ENCODE results near the gene PAPPA. TPM values are rescaled to one million over a fixed set of nuclear protein-coding genes. Genes with fewer than 3 reads are reported as not detected.
A peak's percentile ranks its signal among the peaks of the same experiment; 100 is the strongest.

The PAPPA gene
- total RNA-seq, 1 donor = 56.5 TPM

DNA sequence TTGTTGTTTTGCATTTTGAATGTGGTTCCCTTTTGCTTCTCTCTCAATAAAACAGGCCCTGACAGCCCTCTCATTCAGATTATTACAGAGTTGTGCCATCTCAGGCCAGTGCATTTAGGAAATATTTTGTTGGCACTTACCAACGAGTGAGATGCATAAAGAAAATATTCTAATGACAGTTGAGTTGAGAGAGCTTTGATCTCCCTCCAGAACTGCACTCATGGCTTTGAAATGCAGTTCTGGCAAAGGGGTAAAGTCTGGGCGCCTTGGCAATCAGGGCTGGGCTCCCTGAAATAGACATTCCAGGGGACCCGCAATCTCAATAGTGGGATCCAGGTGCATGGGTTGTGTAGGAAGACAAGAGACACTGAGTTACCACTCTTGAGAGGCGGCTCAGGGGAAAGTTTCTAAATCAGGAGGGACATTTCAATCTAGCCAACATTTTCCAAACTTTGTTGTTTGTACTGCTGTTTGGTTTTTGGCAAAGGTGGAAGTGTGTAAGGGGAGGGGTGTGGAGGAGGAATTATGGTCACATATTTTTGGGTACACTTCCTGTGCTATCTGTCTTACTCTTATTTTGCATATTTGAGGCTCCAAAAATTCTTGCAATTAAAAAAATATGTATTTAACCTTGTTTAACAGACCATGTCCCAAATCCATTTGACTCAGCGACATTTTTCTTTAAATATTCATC is 48.8 kb downstream of the PAPPA start:
- DNase-seq (ENCODE audit: insufficient read length, low spot score, missing footprints) = peak; percentile 73
- no peak overlapping the region for H3K4me2 ChIP-seq (ENCODE audit: insufficient read depth, low read length)
- H3K36me3 ChIP-seq (ENCODE audit: insufficient read depth, low read length) = peaks cover 3% of the 10 kb centered on the region
- no peaks in the 10 kb centered on the region for H3K9me3 ChIP-seq (ENCODE audit: low read depth, low read length)
- H3K27ac ChIP-seq (ENCODE audit: low read depth, low read length) = no peak overlapping the region
- peaks cover 3% of the 10 kb centered on the region for H4K20me1 ChIP-seq (ENCODE audit: insufficient read depth, low read length)
- no peak overlapping the region for H2AFZ ChIP-seq (ENCODE audit: low read length)
- no peaks in the 10 kb centered on the region for H3K27me3 ChIP-seq (ENCODE audit: insufficient read depth, low read length)
- H3K4me1 ChIP-seq (ENCODE audit: insufficient read depth, low read length) = peaks cover 12% of the 10 kb centered on the region
- TF ChIP-seq CTCF (IDR thresholded peaks at IDR 0.05; ENCODE audit: extremely low read depth, low read depth, low read length) = no peak
- H3K4me3 ChIP-seq (ENCODE audit: insufficient read depth, low read length) = no peak overlapping the region
- no peaks in the 10 kb centered on the region for H3K79me2 ChIP-seq (ENCODE audit: insufficient read depth, low read length)

DNA sequence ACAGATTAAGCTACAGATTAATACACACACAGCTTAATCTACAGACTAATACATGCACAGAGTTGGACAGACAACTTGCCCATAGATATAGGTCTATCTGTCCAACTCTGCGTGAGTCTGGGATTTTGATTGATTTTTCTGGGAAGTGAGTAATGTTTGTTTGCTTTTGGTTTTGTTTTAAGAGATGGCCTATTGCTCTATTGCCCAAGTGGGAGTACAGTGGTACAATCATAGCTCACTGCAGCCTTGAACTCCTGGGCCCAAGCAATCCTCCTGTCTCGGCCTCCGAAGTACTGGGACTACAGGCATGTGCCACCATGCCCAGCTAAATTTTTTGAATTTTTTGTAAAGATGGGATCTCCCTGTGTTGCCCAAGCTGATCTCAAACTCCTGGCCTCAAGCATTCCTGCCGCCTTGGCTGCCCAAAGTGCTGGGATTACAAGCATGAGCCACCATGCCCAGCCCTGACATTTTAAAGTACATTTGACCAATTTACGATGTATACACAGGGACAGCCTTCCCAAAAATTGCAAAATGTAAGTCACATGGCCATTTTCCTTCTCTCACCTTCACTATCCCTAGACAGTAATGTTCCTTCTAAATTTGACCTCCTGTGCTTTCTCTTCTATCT is 50.8 kb downstream of the PAPPA start:
- no peaks in the 10 kb centered on the region for H3K27me3 ChIP-seq (ENCODE audit: insufficient read depth, low read length)
- H3K4me1 ChIP-seq (ENCODE audit: insufficient read depth, low read length) = peaks cover 27% of the 10 kb centered on the region
- no peak overlapping the region for H3K27ac ChIP-seq (ENCODE audit: low read depth, low read length)
- no peak overlapping the region for H3K4me3 ChIP-seq (ENCODE audit: insufficient read depth, low read length)
- H3K4me2 ChIP-seq (ENCODE audit: insufficient read depth, low read length) = no peak overlapping the region
- no peaks in the 10 kb centered on the region for H4K20me1 ChIP-seq (ENCODE audit: insufficient read depth, low read length)
- no peak for DNase-seq (ENCODE audit: insufficient read length, low spot score, missing footprints)
- peaks cover 11% of the 10 kb centered on the region for H3K36me3 ChIP-seq (ENCODE audit: insufficient read depth, low read length)
- H3K9me3 ChIP-seq (ENCODE audit: low read depth, low read length) = no peaks in the 10 kb centered on the region
- H3K79me2 ChIP-seq (ENCODE audit: insufficient read depth, low read length) = no peaks in the 10 kb centered on the region
- no peak overlapping the region for H2AFZ ChIP-seq (ENCODE audit: low read length)
- no peak for TF ChIP-seq CTCF (IDR thresholded peaks at IDR 0.05; ENCODE audit: extremely low read depth, low read depth, low read length)

DNA sequence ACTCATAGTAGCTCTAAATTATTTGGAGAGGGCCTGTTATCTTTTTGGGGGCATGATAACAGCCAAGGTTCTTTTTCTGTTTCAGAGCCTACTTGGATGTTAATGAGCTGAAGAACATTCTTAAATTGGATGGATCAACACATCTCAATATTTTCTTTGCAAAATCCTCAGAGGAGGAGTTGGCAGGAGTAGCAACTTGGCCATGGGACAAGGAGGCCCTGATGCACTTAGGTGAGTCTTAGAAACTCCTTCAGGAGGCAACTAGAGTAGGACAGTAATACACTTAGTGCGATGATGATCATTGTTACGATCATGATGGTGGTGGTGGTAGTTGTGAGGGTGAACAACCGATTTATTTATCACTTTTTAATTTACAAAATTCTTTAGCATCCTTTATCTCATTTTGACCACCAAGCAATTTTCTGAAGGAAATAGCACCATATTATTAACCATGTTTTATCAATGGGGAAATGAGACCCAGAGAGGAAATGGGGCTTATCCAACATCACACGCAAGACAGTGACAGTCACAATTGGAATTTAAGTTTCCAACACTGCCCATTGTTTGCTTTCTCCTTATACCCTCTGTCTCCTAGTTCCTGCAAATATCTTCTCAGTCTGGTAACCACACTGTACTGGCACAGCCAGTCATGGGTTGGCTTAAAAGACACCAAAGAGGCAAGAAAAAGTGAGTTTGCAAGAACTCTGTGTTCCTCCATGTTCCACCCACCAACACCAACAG is 54.0 kb downstream of the PAPPA start:
- no peak overlapping the region for H3K4me2 ChIP-seq (ENCODE audit: insufficient read depth, low read length)
- no peak for TF ChIP-seq CTCF (IDR thresholded peaks at IDR 0.05; ENCODE audit: extremely low read depth, low read depth, low read length)
- no peaks in the 10 kb centered on the region for H3K79me2 ChIP-seq (ENCODE audit: insufficient read depth, low read length)
- peaks cover 24% of the 10 kb centered on the region for H3K4me1 ChIP-seq (ENCODE audit: insufficient read depth, low read length)
- H3K9me3 ChIP-seq (ENCODE audit: low read depth, low read length) = no peaks in the 10 kb centered on the region
- H3K36me3 ChIP-seq (ENCODE audit: insufficient read depth, low read length) = peaks cover 25% of the 10 kb centered on the region
- no peak for DNase-seq (ENCODE audit: insufficient read length, low spot score, missing footprints)
- H3K4me3 ChIP-seq (ENCODE audit: insufficient read depth, low read length) = no peak overlapping the region
- peak overlapping the region; percentile 84 for H3K27ac ChIP-seq (ENCODE audit: low read depth, low read length)
- H4K20me1 ChIP-seq (ENCODE audit: insufficient read depth, low read length) = no peaks in the 10 kb centered on the region
- H2AFZ ChIP-seq (ENCODE audit: low read length) = no peak overlapping the region
- H3K27me3 ChIP-seq (ENCODE audit: insufficient read depth, low read length) = no peaks in the 10 kb centered on the region
